ES-I3 (cell line): ENCODE data around the gene MGAT2.

ENCODE experiments used
- H3K36me3 ChIP-seq: 2 replicates; pipeline ENCODE4 v1.6.1; 2013; ENCODE audit warnings: mild to moderate bottlenecking, low read length, control low read depth, moderate library complexity; ENCODE audit not compliant: insufficient read depth
- H3K4me1 ChIP-seq: 2 replicates; pipeline ENCODE4 v1.6.1; 2013; ENCODE audit warnings: mild to moderate bottlenecking, control low read depth, low read length; ENCODE audit not compliant: insufficient read depth
- H3K9ac ChIP-seq: 2 replicates; pipeline ENCODE4 v1.6.1; 2013; ENCODE audit warnings: low read depth, mild to moderate bottlenecking, low read length, moderate library complexity
- H3K9me3 ChIP-seq: 2 replicates; pipeline ENCODE4 v1.6.1; 2013; ENCODE audit warnings: mild to moderate bottlenecking, low read length, moderate library complexity; ENCODE audit not compliant: control insufficient read depth, insufficient read depth

The MGAT2 gene

GRCh38 chr14:49621114-49621881, 699 bp downstream of the MGAT2 start:
- no peaks in the 10 kb centered on the region for H3K9me3 ChIP-seq
- H3K4me1 ChIP-seq: peaks cover 5% of the 10 kb centered on the region; the same call in 1 of the 2 replicates
- peak overlapping the region; percentile 100 for H3K9ac ChIP-seq
- peaks cover 11% of the 10 kb centered on the region for H3K36me3 ChIP-seq

GRCh38 chr14:49622022-49622607, 1.5 kb downstream of the MGAT2 start:
- H3K4me1 ChIP-seq: peaks cover 5% of the 10 kb centered on the region; the same call in 1 of the 2 replicates
- H3K9ac ChIP-seq: peak overlapping the region; percentile 100
- H3K36me3 ChIP-seq: peaks cover 11% of the 10 kb centered on the region
- no peaks in the 10 kb centered on the region for H3K9me3 ChIP-seq

GRCh38 chr14:49623387-49623786, 2.8 kb downstream of the MGAT2 start:
- H3K9ac ChIP-seq: no peak overlapping the region
- H3K9me3 ChIP-seq: no peaks in the 10 kb centered on the region
- H3K36me3 ChIP-seq: peaks cover 2% of the 10 kb centered on the region
- H3K4me1 ChIP-seq: peaks cover 5% of the 10 kb centered on the region; the same call in 1 of the 2 replicates

- H3K4me1 ChIP-seq: peaks cover 5% of the 10 kb centered on the region; the same call in 1 of the 2 replicates
- H3K9ac ChIP-seq: no peak overlapping the region
- no peaks in the 10 kb centered on the region for H3K9me3 ChIP-seq
- H3K36me3 ChIP-seq: no peaks in the 10 kb centered on the region; the same call in none of the 2 replicates
These were observed 3.6 kb downstream of the MGAT2 start for GRCh38 chr14:49623941-49624839.

GRCh38 chr14:49633640-49634546, 13.3 kb downstream of the MGAT2 start:
- H3K36me3 ChIP-seq: peaks cover 5% of the 10 kb centered on the region; the same call in 1 of the 2 replicates
- no peaks in the 10 kb centered on the region for H3K9me3 ChIP-seq
- H3K4me1 ChIP-seq: no peaks in the 10 kb centered on the region
- peak overlapping the region; percentile 99 for H3K9ac ChIP-seq

- Histone ChIP-seq H3K9me3 (no peaks in the 10 kb centered on the region), H3K4me1 (no peaks in the 10 kb centered on the region), H3K9ac (peak within 1 kb of the TSS; percentile 99), H3K36me3 (peaks cover 7% of the 10 kb centered on the region; the same call in 1 of the 2 replicates)
These were observed 14.1 kb downstream of the MGAT2 start, which contains the start of gene DNAAF2 for GRCh38 chr14:49634547-49635334. Gene DNAAF2, minus strand, starts transcription at chr14:49635244. Its CDS starts 95 bp downstream, at chr14:49635149.

GRCh38 chr14:49636866-49637265, 16.3 kb downstream of the MGAT2 start:
- no peaks in the 10 kb centered on the region for H3K4me1 ChIP-seq

GRCh38 chr14:49637534-49638078, 17.0 kb downstream of the MGAT2 start:
- Histone ChIP-seq H3K9ac (no peak overlapping the region), H3K36me3 (peaks cover 12% of the 10 kb centered on the region; the same call in 1 of the 2 replicates), H3K4me1 (no peaks in the 10 kb centered on the region), H3K9me3 (no peaks in the 10 kb centered on the region)

More at GRCh38 chr14:49636866-49637265, 16.3 kb downstream of the MGAT2 start:
- no peaks in the 10 kb centered on the region for H3K9me3 ChIP-seq
- peaks cover 12% of the 10 kb centered on the region; the same call in 1 of the 2 replicates for H3K36me3 ChIP-seq
- H3K9ac ChIP-seq: no peak overlapping the region

- Histone ChIP-seq H3K9ac (no peak overlapping the region), H3K36me3 (peaks cover 12% of the 10 kb centered on the region; the same call in 1 of the 2 replicates), H3K9me3 (no peaks in the 10 kb centered on the region), H3K4me1 (no peaks in the 10 kb centered on the region)
These were observed 20.2 kb downstream of the MGAT2 start for GRCh38 chr14:49640540-49641417.

- Histone ChIP-seq H3K36me3 (peaks cover 12% of the 10 kb centered on the region; the same call in 1 of the 2 replicates), H3K9ac (no peak overlapping the region), H3K4me1 (no peaks in the 10 kb centered on the region), H3K9me3 (no peaks in the 10 kb centered on the region)
These were observed 21.1 kb downstream of the MGAT2 start for GRCh38 chr14:49641697-49642129.

- no peak overlapping the region for H3K9ac ChIP-seq
- H3K9me3 ChIP-seq: no peaks in the 10 kb centered on the region
- no peaks in the 10 kb centered on the region for H3K4me1 ChIP-seq
- H3K36me3 ChIP-seq: peaks cover 12% of the 10 kb centered on the region; the same call in 1 of the 2 replicates
These were observed 21.6 kb downstream of the MGAT2 start for GRCh38 chr14:49642163-49642562.

GRCh38 chr14:49653508-49653907, 32.9 kb downstream of the MGAT2 start:
- Histone ChIP-seq H3K36me3 (no peaks in the 10 kb centered on the region; the same call in 1 of the 2 replicates), H3K9ac (no peak overlapping the region), H3K4me1 (no peaks in the 10 kb centered on the region), H3K9me3 (no peaks in the 10 kb centered on the region)
